Spleen (tissue), 11 donors: ENCODE results near the gene CNOT3. TPM values are rescaled to one million over a fixed set of nuclear protein-coding genes. Genes with fewer than 3 reads are reported as not detected.
A peak's percentile ranks its signal among the peaks of the same experiment; 100 is the strongest.

Source experiments
- DNase-seq: peaks from one replicate; pipeline ENCODE4 v3.0.0-alpha.2; 2020
- H3K27ac ChIP-seq, 8 donors: fragments of 200-600 bp; sonication (generic) in 7 of 8; 1 replicate in 4 of 8; 2 replicates in 4 of 8; pipeline versions ENCODE4 v1.5.0 to v1.8.0; 2016 to 2021; ENCODE audit warnings: inconsistent platforms in 4 of 8, mild to moderate bottlenecking in 4 of 8, moderate library complexity in 1 of 8
- H3K27me3 ChIP-seq, 7 donors: fragments of 200-600 bp; sonication (generic) in 6 of 7; replicated peaks in 1 of 7; 1 replicate in 4 of 7; 2 replicates in 3 of 7; pipeline versions ENCODE4 v1.5.0 to v1.8.0; 2016 to 2021; ENCODE audit warnings: inconsistent platforms in 3 of 7, mild to moderate bottlenecking in 1 of 7
- H3K36me3 ChIP-seq, 6 donors: fragments of 200-600 bp; sonication (generic) in 5 of 6; 1 replicate in 4 of 6; 2 replicates in 2 of 6; pipeline versions ENCODE4 v1.5.0 to v1.8.0; 2016 to 2021; ENCODE audit warnings: inconsistent platforms in 2 of 6
- H3K4me1 ChIP-seq, 6 donors: fragments of 200-600 bp; sonication (generic) in 5 of 6; 1 replicate in 3 of 6; 2 replicates in 3 of 6; pipeline versions ENCODE4 v1.5.0 to v1.8.0; 2016 to 2021; ENCODE audit warnings: inconsistent platforms in 3 of 6
- H3K4me3 ChIP-seq, 8 donors: fragments of 200-600 bp; sonication (generic) in 7 of 8; 1 replicate in 4 of 8; 2 replicates in 4 of 8; pipeline versions ENCODE4 v1.5.0 to v1.8.0; 2016 to 2021; ENCODE audit warnings: inconsistent platforms in 4 of 8, mild to moderate bottlenecking in 4 of 8, moderate library complexity in 2 of 8
- H3K9me3 ChIP-seq, 8 donors: fragments of 200-600 bp; sonication (generic) in 7 of 8; 1 replicate in 4 of 8; 2 replicates in 4 of 8; pipeline versions ENCODE4 v1.5.0 to v1.8.0; 2016 to 2021; ENCODE audit warnings: inconsistent platforms in 4 of 8
- CTCF ChIP-seq, 11 experiments: fragments of 200-600 bp in 7 of 11; fragments of 450-650 bp in 4 of 11; sonication (generic) in 4 of 11; IDR thresholded peaks in 8 of 11; conservative IDR thresholded peaks in 3 of 11; 1 replicate in 7 of 11; 2 replicates in 4 of 11; pipeline versions ENCODE4 v1.4.0 to v1.8.0; 2016 to 2021; ENCODE audit warnings: antibody characterized with exemption in 11 of 11, inconsistent platforms in 4 of 11, mild to moderate bottlenecking in 1 of 11
- POLR2A ChIP-seq, 3 donors: fragments of 450-650 bp; IDR thresholded peaks; one replicate each; pipeline ENCODE4 v1.5.1; 2017; ENCODE audit warnings: antibody characterized with exemption in 3 of 3, mild to moderate bottlenecking in 1 of 3
- POLR2AphosphoS5 ChIP-seq, 3 donors: sonication (generic); formaldehyde crosslinking; IDR thresholded peaks; one replicate each; pipeline ENCODE4 v1.5.1; 2017; ENCODE audit warnings: antibody characterized with exemption in 3 of 3
- WGBS, 5 donors: extraction: QIAGEN DNeasy Blood & Tissue Kit in 3 of 5; methylation state at CpG; one replicate each; pipeline versions ENCODE4 v1.1.5 to v1.1.7; 2013 to 2018; 5-methylcytosine and 5-hydroxymethylcytosine counted together
- intact Hi-C: fragments of 100-400 bp; cut with DNase I; formaldehyde crosslinking; loops from one replicate; pipeline ENCODE4 v1.15.0; 2023; ENCODE audit warnings: low total_unique reads
- polyA plus RNA-seq, 3 donors: library from polyadenylated mRNA; stranded (reverse); fragments of 200-250 nt; gene quantifications; one replicate each; pipeline ENCODE4 v1.2.1, GENCODE V29; 2013
- total RNA-seq, 7 donors: library from RNA; depleted of rRNA in 3 of 7; stranded (reverse); fragments of >200 nt in 3 of 7; fragmentation: NEBNext Ultra II Directional in 4 of 7; extraction: Animal tissue kit (Norgen Biotek cat#: 25700) in 4 of 7; gene quantifications; one replicate each; pipeline versions ENCODE4 v1.1.0 to v1.2.1, GENCODE V29; 2016 to 2021
- donor health status: healthy with polysubstance abuse.
- donor health status: DM: no; HTN: no; CAD: no; lungs with moderate emphysema.
- donor health status: DM: no; HTN: no; CAD: no.
- donor health status: Bipolar disorder and iron deficiency.
- donor health status: healthy.
- donor health status: DM: no; HTN: no; CAD: no.
- donor health status: DM: yes; HTN: yes; CAD: no.

Gene CNOT3
- total and polyA plus RNA-seq, 10 donors, result 17.7 to 56.1 (median 42.8) TPM

- DNase-seq, result no peak
- intact Hi-C loops, result loop anchor here (5.0 kb wide), 1 partner anchor 68 kb away; no protein-coding TSS in a partner anchor
- H3K4me3 ChIP-seq, result peak overlapping the region in 1 of 8 donors; percentile 60
- peaks cover 0 to 31% (median 10%) of the 10 kb centered on the region in 7 donors for H3K27me3 ChIP-seq
- peaks cover 20 to 65% (median 51%) of the 10 kb centered on the region in 6 donors for H3K4me1 ChIP-seq
- no peaks in the 10 kb centered on the region for H3K36me3 ChIP-seq
- H3K27ac ChIP-seq, result peak overlapping the region in 1 of 8 donors; percentile 9
- H3K9me3 ChIP-seq, result no peaks in the 10 kb centered on the region
- 11 to 16% (median 14%) methylated on average over 28 to 37 of the region's 37 CpGs for whole genome bisulfite sequencing, 5 donors
- TF ChIP-seq POLR2AphosphoS5 (IDR thresholded peaks at IDR 0.05), result peak in 2 of 3 donors; percentile 14 to 64
- no peak for TF ChIP-seq CTCF (IDR thresholded peaks at IDR 0.05 in 8 of 11, conservative IDR thresholded peaks at IDR 0.05 in 3 of 11)
Observed at GRCh38 chr19:54164369-54165068, 27.0 kb downstream of the CNOT3 start.

- no peak for DNase-seq
- Histone ChIP-seq H3K36me3 (no peaks in the 10 kb centered on the region), H3K4me1 (peaks cover 19 to 62% (median 48%) of the 10 kb centered on the region in 6 donors), H3K27me3 (peaks cover 0 to 31% (median 10%) of the 10 kb centered on the region in 7 donors), H3K4me3 (no peak overlapping the region), H3K27ac (no peak overlapping the region), H3K9me3 (no peaks in the 10 kb centered on the region)
- WGBS, 5 donors, result 92 to 94% (median 93%) methylated on average over 25 of the region's 25 CpGs
- TF ChIP-seq CTCF (IDR thresholded peaks at IDR 0.05 in 8 of 11, conservative IDR thresholded peaks at IDR 0.05 in 3 of 11) (no peak), POLR2A (IDR thresholded peaks at IDR 0.05) (no peak), POLR2AphosphoS5 (IDR thresholded peaks at IDR 0.05) (no peak)
- intact Hi-C loops, result loop anchor here (5.0 kb wide), 1 partner anchor 67 kb away; no protein-coding TSS in a partner anchor
Observed at GRCh38 chr19:54165222-54165621, 27.7 kb downstream of the CNOT3 start.

GRCh38 chr19:54168174-54168917, 30.8 kb downstream of the CNOT3 start:
- Histone ChIP-seq H3K27me3 (peaks cover 0 to 41% (median 10%) of the 10 kb centered on the region in 7 donors), H3K36me3 (no peaks in the 10 kb centered on the region), H3K27ac (peak overlapping the region in 2 of 8 donors; percentile 21 to 54), H3K4me3 (peak overlapping the region in 1 of 8 donors; percentile 34), H3K9me3 (no peaks in the 10 kb centered on the region), H3K4me1 (peaks cover 2 to 40% (median 24%) of the 10 kb centered on the region in 6 donors)
- 25 to 29% (median 27%) methylated on average over 20 to 25 of the region's 25 CpGs for WGBS, 5 donors
- DNase-seq, result peak; percentile 98
- intact Hi-C loops, result loop anchor here (5.0 kb wide), 1 partner anchor 64 kb away; no protein-coding TSS in a partner anchor
- TF ChIP-seq POLR2AphosphoS5 (IDR thresholded peaks at IDR 0.05) (peak; percentile 58 to 69 (median 64)), POLR2A (IDR thresholded peaks at IDR 0.05) (no peak), CTCF (IDR thresholded peaks at IDR 0.05 in 8 of 11, conservative IDR thresholded peaks at IDR 0.05 in 3 of 11) (peak; percentile 80 to 98 (median 90))
